Thyroid gland (tissue), 4 donors: ENCODE measurements around the gene HRNR.

Source experiments
- POLR2A ChIP-seq, 2 donors: fragments of 450-650 bp; IDR thresholded peaks; one replicate each; pipeline ENCODE4 v1.6.1; 2017; ENCODE audit warnings: antibody characterized with exemption in 2 of 2, mild to moderate bottlenecking in 2 of 2, moderate library complexity in 1 of 2
- TF ChIP-seq, protein P1 (sequence below), 6 experiments: fragments of 200-600 bp in 3 of 6; fragments of 450-650 bp in 3 of 6; sonication (generic) in 3 of 6; IDR thresholded peaks; one replicate each; pipeline ENCODE4 v1.5.1; 2016 to 2019; ENCODE audit warnings: antibody characterized with exemption in 6 of 6, mild to moderate bottlenecking in 2 of 6, inconsistent platforms in 1 of 6, moderate library complexity in 1 of 6

DNA sequence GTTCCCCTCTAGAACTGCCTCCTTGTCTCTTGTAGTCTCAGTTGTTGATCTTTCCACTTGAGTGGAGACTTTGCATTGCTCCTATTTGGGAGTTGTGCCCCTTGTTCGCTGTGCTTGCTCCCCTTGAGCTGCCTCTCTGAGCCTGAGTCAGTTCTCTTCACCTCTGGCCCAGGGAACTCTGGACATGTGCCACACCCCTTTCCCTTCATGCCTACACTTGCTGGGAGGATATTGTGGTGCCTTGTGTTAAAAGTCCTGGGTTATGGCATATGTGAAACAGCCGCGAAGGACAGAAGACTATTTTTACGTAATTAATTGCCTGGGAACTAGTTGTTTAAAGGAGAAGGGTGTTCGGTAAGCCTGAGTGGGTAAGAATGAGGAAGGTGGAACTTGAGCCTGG, 32.7 kb downstream of the HRNR start:
- TF ChIP-seq, protein P1, sequence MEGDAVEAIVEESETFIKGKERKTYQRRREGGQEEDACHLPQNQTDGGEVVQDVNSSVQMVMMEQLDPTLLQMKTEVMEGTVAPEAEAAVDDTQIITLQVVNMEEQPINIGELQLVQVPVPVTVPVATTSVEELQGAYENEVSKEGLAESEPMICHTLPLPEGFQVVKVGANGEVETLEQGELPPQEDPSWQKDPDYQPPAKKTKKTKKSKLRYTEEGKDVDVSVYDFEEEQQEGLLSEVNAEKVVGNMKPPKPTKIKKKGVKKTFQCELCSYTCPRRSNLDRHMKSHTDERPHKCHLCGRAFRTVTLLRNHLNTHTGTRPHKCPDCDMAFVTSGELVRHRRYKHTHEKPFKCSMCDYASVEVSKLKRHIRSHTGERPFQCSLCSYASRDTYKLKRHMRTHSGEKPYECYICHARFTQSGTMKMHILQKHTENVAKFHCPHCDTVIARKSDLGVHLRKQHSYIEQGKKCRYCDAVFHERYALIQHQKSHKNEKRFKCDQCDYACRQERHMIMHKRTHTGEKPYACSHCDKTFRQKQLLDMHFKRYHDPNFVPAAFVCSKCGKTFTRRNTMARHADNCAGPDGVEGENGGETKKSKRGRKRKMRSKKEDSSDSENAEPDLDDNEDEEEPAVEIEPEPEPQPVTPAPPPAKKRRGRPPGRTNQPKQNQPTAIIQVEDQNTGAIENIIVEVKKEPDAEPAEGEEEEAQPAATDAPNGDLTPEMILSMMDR (IDR thresholded peaks at IDR 0.05): no peak
- TF ChIP-seq POLR2A (IDR thresholded peaks at IDR 0.05): no peak
